NCI-H2107 (cell line): ENCODE data around the gene ZMYND8.
"Not testable (repeated sequence)": the region's sequence is repeated elsewhere in the genome, so short reads cannot be mapped to it uniquely, and the experiment has no call there.

ENCODE experiments used
- DNase-seq: peaks from one replicate; lab custom pipeline; 2025; lab: John Stamatoyannopoulos, UW

ZMYND8 gene

DNA sequence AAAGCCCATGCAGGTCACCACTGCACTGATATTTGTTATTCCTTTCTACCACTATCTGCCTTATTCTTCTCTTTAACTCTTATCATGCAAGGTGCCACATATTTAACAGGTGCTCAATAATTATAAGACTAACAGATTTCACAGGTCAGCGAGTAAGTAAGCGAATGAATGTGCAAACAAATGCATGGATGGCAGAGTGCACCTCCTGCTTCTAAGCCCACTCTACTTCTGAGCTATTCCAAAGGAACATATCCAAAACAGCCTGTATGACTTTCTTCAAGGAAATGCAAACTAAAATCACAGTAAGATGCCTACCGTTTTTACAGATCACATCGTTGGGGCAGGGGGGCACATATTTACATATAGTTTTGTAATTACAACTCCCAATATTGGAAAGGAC is 71.3 kb downstream of the ZMYND8 start:
- DNase-seq: no peak

DNA sequence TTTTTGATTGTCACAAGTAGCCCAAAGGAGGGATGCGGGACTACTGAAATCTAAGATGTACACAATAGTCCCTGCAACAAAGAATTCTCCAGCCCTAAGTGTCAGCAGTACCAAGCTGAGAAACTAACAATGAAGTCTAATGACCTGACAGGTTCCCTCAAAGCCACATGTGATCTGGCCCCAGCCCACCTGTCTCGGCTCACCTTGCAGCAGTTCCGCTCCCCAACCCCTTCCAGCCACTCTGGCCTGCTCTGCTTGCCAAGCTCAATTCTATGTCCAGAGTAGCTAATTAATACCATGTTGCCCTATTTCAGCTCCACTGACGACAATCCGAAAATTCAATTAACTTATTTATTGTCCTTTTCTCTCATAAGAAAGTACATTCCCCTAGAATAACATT is 72.1 kb downstream of the ZMYND8 start:
- no peak for DNase-seq

DNA sequence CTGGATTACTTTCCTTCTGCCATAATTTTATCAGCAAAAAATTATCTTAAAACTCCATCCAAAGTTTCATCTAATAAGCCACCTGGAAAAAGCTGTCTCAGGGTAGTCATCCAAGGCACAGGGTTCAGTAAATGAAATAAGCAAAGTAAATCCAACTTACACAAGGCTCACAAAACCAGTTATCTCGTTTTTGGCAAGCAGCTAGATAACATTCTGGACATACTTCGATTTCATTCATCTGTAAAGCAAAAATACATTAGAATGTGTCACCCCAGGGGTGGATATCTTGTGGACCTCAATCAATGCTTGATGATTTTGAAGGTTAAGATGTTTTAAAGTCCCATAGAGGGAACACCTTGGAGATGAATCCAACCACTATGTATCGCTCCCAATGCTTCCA is 73.1 kb downstream of the ZMYND8 start:
- DNase-seq: no peak

DNA sequence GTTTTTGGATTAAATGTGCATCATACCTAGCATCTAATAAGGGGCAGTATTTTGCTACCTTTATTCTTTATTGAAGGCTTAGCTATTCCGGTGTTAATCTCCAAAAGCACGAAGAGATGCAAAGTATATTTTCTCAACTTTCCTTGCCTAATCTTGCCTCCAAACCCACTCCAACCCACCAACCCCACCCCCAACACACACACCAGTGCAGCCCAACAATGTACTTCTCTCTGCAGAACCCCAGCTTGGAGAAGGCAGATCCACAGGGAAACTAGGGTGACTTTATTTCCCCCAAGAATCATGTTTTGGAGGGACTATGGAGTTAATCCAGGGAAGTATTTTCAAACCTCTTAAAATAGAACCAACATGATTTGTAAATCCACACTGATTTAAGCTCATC is 73.6 kb downstream of the ZMYND8 start:
- DNase-seq: no peak

DNA sequence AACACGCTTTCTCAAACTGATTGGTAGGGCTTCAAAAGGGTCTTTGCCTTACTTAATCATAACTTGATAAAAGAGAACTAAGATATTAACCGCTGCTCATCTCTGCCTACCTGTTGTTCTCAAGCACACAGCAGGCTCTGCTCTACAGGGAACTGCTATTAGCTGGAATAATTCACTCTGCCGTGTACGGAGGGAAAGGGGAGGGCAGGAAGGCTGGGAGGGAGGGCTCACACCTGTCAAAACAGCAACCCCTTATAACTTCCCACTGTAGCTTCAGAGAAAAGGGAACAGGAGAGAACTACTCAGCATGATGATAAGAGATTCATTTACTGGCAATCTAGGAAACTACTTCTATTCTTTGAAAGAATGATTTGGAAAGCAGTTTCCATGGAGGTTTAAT is 75.1 kb downstream of the ZMYND8 start:
- DNase-seq: no peak

DNA sequence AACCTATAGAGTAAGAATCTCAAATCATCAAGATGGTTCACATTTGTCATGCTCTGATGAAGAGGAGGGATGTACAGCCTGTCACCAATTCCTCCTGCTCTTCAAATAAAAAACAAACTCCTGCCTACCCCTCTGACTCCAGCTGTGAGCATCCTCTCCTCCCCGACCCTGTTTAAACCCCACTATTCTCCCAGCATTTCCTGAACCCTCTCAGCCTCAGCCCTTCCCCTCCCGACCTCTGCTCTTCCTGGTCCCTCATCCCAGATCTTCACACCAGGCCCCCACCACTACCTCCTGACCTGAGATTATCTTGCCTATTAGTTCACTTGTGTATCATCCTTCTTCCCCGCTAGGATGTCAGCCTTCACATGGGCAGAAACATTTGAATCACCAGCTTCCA is 75.8 kb downstream of the ZMYND8 start:
- no peak for DNase-seq

DNA sequence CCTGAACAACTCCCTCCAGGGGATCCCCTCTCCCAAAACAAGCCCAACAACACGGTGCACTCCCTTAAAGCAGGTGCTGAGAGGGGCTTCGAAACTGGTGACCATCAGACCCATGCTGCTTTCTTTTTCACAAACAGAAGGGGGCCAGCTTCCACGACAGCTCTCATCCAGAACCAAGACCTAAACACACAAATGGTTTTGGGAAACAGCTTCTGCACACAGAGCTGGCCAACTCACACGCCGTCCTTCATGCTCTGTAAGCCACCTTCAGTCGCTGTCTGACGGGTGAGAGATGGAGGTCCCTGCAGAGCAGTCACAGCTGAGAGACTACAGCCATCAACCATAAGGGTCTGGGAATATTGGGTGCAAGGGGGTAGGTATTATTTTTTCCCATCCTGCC is 76.3 kb downstream of the ZMYND8 start:
- no peak for DNase-seq

DNA sequence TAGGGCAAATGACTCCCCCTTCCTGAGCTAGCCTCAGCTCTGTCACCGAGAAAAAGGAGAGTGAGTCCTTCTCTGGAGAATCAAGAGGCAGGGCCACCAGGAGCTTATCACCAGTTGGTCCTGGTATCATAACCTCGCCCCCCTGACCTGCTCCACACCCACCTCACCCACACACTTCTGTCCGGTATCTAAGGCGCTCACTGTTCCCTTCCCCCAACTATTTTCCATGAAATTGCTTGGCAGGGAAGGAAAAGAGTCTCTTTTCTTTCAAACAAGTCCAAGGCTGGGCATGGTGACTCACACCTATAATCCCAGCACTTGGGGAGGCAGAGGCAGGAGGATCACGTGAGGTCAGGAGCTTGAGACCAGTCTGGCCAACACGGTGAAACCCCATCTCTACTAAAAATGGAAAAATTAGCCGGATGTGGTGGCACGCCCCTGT is 77.6 kb downstream of the ZMYND8 start:
- no peak for DNase-seq

DNA sequence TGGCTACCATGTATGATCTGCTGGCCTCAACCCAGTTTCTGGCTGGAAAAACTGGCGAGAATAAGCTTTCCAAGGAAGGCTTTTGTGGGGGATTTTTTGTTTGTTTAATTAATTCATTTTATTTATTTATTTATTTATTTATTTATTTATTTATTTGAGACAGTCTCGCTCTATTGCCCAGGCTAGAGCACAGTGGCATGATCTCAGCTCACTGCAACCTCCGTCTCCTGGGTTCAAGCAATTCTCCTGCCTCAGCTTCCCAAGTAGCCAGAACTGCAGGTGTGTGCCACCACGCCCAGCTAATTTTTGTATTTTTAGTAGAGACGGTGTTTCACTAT is 79.0 kb downstream of the ZMYND8 start:
- not testable (repeated sequence) for DNase-seq

DNA sequence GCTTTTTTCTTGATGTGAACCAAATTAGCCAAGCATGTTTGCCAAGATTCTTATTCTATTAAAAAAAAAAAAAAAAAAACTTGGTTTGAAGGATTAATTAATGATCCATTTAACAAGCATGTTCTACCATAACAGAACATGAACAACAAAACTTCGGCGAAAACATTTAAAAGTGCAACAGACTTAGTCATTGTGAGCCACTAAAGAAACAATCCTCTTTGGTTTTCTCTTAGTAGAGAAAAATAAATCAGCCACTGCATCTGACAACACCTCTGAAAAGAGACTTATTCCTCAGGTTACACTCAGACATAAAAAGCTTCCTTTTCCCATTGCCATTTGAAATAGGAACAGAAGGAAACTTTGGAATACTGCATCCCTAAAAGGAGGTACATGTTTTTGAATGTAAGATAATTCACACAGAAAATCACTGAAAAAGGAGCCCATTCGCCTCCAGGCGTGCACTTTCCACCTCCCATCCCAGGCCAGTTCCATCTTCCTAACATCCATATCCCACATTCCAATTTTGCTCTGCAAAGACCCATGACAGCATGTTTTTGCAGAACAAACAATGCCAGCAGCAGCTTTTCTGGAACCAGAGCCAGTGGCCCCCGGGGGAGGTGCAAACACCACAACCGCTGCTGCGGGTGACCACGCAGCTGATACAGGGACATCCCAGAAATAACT is 79.5 kb downstream of the ZMYND8 start:
- DNase-seq: no peak

DNA sequence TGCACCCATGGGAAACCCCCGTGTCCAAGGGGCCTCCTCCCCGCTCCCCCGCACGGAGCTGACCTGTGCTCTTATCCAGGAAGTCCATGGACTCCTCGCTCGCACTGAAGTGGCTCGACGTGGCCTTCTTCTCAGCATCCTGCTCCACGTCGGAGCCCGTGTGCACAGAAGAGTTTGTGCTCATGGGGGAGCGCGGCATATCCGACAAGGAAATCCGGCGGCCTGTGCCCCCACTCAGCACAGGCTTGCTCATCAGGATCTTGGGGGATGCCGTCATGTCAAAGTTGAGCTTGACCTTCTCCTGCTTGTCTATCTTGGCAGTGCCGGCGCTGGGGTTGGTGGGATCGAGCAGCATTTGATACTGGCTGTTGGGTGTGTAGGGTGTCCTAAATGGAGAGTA is 80.2 kb downstream of the ZMYND8 start:
- DNase-seq: no peak

DNA sequence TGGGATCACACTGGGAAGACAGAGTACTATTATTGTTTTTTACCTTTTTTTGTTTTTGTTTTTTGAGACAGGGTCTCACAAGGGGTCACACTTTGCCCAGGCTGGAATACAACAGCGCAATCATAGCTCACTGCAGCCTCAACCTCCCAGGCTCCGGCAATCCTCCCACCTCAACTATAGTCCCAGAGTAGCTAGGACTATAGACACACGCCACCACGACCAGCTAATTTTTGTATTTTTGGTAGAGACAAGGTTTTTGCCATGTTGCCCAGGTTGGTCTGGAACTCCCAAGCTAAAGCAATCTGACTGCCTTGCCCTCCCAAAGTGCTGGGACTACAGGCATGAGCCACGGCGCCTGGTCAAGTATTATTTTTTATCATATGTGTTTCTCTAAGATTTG is 81.0 kb downstream of the ZMYND8 start:
- DNase-seq: no peak

DNA sequence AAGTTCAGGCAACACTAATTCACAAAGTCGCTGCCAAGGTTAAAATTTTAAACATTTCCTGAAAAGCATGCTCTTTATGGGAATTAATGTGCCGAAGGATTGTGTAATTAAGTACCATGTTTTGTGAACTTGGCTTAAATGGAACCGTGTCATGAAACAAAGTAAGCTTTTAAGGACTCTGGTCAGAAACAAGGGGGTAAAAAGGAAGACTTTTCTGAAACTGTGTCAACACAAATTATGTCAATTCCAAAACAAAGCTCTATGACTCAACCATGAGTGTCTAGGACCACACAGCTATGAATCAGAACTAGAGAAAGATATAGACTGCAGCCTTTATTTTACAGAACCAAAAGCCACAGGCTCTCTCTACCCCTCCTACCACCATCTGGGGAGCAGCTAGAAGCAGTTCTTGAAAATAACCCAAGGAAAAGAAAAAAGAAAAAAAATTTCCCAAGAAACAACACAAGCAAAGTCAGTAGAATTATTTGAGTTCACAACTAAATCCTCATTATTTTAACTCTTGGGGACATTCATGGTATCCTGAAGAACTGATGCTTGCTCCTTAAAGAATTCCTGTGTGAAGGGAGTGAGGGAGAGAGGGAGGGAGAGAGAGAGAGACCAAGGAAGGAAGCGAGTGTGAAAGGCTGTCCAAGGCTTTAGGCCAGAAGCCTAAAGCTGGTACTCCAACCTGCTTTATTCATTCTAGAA is 81.9 kb downstream of the ZMYND8 start:
- no peak for DNase-seq

DNA sequence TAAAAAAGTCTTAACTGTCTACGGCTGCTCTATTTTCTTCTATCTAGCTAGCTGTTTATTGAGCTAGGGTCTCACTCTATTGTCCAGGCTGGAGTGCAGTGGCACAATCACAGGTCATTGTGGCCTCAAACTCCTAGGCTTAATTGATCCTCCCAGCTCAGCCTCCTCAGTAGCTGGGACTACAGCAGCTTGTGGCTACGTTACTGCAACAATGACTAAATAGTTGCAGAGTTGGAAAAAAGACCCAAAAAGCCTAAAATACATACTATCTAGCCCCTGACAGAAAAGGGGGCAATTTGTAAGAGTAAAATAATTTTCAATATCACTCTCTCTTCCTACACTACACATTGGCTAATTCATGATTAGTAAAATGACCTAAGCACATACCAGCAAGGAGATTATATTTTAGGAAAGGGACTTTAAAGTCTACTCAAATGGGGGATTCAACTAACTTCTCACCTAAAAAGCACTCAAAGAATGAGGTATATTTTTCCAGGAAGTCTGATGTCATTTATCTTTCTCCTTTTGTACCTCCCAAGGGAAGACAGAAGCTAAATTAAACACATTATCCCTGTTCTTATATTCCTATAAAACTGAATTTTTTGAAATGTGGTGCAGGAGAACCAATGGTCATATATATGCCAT is 82.8 kb downstream of the ZMYND8 start:
- no peak for DNase-seq

DNA sequence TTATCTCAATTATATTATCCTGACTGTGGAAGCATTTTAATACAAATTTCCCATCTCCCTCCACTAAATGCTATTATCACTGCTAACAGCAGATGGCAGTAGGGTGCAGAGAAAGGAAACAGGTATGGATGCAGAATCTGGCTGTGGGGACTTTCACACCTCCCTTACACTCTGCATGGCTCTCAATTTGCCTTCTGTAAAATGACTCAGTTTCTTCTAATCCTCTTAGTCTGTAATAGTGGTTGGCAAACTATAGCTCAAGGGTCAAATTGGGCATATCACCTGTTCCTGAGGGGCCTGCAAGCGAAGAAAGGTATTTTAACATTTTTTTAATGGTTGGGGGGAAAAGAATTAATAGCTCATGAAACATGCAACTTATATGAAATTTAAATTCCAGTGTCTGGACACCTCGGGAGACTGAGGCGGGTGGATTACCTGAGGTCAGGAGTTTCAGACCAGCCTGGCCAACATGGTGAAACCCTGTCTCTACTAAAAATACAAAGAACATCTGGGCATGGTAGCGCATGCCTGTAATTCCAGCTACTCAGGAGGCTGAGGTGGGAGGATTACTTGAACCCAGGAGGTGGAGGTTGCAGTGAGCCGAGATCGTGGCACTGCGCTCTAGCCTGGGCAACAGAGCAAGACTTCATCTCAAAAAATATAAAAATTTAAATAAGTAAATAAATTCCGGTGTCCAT is 83.5 kb downstream of the ZMYND8 start:
- no peak for DNase-seq

DNA sequence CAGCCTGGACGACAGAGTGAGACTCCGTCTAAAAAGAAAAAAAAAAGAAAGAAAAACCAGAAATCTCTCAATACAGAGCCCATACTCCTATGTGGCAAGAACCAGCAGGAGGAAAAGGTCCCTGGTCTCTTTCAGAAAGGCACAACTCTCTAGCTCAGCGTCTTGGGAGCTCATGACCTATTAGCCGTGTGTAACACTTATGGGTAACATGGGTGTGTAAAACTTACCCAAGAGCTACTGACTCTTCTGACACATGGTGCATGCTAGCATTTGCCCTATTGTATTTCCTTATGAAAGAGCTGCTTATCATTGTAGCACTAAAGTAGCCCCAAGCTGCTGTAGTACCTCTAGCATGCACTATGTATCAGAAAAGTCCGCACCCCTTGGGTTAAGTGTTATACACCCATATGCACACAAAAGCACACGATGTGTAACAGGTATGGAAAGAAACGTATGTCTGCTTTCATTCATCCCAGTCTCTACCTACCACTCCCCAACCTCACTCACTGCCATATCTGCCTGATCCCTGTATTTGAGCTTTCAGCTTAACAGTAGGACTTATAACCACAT is 85.4 kb downstream of the ZMYND8 start:
- DNase-seq: no peak

DNA sequence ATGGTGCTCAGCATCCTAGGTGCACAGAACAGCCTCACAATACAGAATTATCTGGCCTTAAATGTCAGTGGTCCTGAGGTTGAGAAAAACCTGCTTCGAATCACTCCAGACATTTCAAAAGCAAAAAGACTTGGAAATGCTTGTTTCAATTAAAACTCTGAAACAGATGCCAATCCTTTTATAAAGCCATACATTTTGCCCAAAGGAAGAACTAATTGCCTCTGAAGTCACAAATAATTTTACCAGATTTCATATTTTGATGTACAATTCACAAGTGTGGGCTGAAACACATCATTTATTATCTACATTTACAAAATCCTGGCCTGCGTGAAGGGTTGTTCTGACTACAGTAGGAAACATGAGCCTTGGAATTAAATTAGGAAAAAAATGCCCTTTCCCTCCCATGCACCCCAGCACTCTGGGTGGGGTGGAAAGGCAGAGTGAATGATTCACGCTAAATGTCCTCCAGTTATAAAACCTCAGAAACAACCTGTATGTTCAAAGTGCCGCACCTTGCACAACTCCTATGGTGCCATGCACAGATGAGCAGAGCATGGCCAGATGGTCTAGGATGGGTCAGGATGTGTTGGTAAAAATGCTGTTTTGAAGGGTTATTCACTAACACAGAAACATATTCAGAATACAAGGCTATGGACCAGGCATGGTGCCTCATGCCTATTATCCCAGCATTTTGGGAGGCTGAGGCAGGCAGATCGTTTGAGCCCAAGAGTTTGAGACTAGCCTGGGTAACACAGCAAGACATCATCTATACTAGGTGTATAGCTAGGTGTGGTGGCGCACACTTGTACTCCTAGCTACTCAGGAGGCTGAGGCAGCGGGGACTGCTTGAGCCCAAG is 87.0 kb downstream of the ZMYND8 start:
- no peak for DNase-seq

DNA sequence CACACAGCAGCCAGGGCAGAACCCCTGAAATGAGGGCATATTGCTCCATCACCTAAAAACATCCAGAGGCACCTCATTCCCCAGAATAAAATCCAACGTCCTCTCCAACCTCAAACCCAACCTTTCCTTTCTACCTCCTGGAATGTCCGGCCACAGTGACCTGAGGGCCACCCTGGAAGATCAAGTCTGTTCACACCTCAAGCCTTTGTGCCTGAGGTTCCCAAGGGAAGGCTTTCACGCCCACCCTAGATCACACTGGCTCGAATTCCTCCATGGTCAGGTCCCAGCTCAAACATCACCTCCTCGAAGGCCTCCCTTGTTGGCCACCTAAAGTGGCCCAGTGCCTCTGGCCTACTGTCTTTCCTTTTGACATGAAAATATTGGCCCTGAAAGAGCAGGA is 88.9 kb downstream of the ZMYND8 start:
- DNase-seq: no peak

DNA sequence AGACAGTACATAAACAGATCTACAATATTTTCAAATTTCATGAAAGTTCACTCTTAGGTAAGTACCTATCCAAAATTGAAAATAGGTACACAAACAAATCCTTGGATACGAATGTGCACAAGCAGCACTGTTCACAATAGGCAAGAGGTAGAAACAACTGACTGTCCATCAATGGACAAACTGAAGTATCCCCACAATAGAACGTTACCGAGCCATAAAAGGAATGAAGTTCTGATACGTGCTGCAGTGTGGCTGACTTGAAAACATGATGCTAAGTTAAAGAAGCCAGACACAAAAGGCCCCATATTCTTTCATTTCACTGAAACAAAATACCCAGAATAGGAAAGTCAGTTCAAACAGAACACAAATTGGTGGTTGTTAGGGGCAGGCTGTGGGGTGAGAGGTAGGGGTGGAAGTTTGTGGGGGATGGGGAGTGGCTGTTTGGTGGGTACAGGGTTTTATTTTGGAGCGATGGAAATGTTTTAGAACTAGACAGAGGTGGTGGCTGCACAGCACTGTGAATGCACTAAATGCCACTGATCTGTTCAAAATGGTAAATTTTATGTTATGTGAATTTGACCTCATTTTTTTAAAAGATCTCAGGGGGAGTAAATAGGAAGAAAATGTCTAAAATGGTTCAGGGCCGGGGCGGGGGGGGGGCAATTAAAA is 89.5 kb downstream of the ZMYND8 start:
- no peak for DNase-seq

DNA sequence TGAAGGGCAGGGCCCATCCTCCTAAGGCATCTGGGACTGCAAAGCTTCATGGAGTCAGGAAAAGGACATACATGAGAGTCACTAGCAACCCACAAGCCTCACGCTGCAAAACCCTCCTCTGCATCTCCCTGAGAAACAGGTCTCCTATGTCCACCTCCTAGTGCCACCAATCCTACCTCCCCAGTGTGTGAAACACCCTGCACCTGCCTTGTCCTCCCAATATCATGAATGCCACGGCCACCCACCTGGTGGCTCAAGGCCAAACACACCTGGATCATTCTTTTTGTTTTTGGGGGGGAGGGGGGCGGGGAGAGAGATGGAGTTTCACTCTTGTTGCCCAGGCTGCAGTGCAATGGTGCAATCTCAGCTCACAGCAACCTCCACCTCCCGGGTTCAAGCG is 90.5 kb downstream of the ZMYND8 start:
- DNase-seq: no peak

DNA sequence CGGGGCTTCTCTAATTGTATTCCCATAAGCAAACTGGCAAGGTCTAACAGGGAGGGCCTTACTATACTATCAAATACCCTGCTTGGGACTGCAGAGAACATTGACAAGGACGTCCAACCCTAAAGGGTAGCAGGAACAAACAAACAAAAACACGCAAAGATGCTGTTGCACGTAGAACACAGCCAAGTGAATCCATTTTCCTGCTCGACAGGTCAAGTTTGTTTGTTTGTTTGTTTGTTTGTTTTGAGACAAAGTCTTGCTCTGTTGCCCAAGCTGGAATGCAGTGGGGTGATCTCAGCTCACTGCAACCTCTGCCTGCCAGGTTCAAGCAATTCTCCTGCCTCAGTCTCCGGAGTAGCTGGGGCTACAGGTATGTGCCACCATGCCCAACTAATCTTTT is 91.3 kb downstream of the ZMYND8 start:
- DNase-seq: no peak
